ENCODE data around the gene CEP250.
A peak's percentile ranks its signal among the peaks of the same experiment; 100 is the strongest.

Gene CEP250

DNA sequence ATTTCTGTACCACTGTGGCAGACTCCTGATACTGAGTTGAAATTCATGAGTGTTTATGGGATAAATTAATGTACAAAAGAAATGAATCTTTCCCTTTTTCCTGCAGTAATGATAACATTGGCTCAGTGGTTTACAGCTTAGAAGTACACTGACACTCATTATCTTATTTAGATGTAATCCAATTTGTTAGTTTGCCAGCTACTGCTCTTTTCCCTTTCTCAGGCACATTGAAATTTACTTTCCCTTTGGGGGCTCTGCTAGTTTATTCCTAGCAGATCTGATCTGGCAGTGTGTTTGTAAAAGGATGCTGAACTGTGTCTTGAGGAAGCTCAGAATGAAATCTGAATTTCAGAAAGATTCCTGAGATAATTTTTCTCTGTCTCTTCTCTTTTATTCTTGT, 3.0 kb downstream of the CEP250 start:
- in situ Hi-C loops (cut with HindIII; ENCODE audit: low pct_ligation_motif_present, low sequenced_read_pairs), result no loop called here
- no peak for DNase-seq
- Histone ChIP-seq H3K27me3 (replicated peaks) (no peaks in the 10 kb centered on the region), H3K4me3 (ENCODE audit: low read depth, low read length) (no peak overlapping the region), H3K36me3 (replicated peaks) (peaks cover 15% of the 10 kb centered on the region), H3K27ac (no peak overlapping the region)
- TF ChIP-seq, protein P1, sequence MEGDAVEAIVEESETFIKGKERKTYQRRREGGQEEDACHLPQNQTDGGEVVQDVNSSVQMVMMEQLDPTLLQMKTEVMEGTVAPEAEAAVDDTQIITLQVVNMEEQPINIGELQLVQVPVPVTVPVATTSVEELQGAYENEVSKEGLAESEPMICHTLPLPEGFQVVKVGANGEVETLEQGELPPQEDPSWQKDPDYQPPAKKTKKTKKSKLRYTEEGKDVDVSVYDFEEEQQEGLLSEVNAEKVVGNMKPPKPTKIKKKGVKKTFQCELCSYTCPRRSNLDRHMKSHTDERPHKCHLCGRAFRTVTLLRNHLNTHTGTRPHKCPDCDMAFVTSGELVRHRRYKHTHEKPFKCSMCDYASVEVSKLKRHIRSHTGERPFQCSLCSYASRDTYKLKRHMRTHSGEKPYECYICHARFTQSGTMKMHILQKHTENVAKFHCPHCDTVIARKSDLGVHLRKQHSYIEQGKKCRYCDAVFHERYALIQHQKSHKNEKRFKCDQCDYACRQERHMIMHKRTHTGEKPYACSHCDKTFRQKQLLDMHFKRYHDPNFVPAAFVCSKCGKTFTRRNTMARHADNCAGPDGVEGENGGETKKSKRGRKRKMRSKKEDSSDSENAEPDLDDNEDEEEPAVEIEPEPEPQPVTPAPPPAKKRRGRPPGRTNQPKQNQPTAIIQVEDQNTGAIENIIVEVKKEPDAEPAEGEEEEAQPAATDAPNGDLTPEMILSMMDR (IDR thresholded peaks at IDR 0.05; ENCODE audit: low read depth, low read length, missing control alignments), result no peak

- Histone ChIP-seq H3K27ac (no peak overlapping the region), H3K4me3 (ENCODE audit: low read depth, low read length) (no peak overlapping the region), H3K27me3 (replicated peaks) (no peaks in the 10 kb centered on the region), H3K36me3 (replicated peaks) (peaks cover 28% of the 10 kb centered on the region)
- DNase-seq, result no peak
- TF ChIP-seq, protein P1 (IDR thresholded peaks at IDR 0.05; ENCODE audit: low read depth, low read length, missing control alignments), result no peak
- in situ Hi-C loops (cut with HindIII; ENCODE audit: low pct_ligation_motif_present, low sequenced_read_pairs), result no loop called here
Observed at GRCh38 chr20:35461620-35462019, 6.2 kb downstream of the CEP250 start.

- Histone ChIP-seq H3K4me3 (ENCODE audit: low read depth, low read length) (no peak overlapping the region), H3K27ac (no peak overlapping the region), H3K27me3 (replicated peaks) (no peaks in the 10 kb centered on the region), H3K36me3 (replicated peaks) (peaks cover 30% of the 10 kb centered on the region)
- in situ Hi-C loops (cut with HindIII; ENCODE audit: low pct_ligation_motif_present, low sequenced_read_pairs), result no loop called here
- DNase-seq, result no peak
- TF ChIP-seq, protein P1 (IDR thresholded peaks at IDR 0.05; ENCODE audit: low read depth, low read length, missing control alignments), result no peak
Observed at GRCh38 chr20:35462351-35462750, 7.0 kb downstream of the CEP250 start.

DNA sequence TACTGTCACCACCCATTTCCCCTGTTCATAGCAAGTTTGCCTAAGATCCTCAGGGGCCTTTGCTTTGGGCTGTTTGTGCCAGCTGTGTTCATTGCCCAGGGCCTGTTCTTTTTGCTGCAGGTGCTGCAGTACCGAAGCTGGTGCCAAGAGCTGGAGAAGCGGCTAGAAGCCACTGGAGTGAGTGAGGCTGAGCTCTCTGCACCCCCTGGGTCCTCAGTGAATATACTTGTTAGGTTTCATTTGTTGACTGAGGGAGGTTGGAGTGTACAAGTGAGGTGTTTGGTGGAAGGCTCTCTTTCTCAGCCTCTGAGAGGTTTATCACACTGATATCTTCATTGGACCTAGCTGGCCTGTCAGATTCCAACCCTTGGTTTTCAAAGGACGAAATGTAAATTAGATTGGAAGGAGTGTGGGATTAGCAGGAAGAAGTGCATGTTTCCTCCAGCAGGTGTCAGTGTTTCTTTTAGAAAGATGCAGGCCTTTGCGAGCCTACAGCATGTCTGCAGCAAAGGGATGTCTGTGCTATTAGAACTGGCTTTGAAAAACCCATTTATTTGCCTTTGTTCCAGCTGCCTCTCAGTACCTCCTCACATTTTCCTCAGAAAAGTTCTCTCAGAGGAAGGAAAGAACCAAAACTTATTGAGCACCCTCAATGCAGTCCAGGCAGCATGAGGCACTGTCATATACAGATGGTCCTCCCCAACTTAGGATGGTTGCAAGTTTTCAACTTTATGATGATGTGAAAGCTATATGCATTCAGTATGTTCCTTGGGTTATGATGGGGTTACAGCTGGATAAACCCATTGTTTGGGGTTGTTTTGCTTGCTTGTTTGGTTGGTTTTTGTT, 8.3 kb downstream of the CEP250 start:
- TF ChIP-seq, protein P1 (IDR thresholded peaks at IDR 0.05; ENCODE audit: low read depth, low read length, missing control alignments), result peak; percentile 82
- Histone ChIP-seq H3K27me3 (replicated peaks) (no peaks in the 10 kb centered on the region), H3K36me3 (replicated peaks) (peaks cover 41% of the 10 kb centered on the region), H3K27ac (no peak overlapping the region), H3K4me3 (ENCODE audit: low read depth, low read length) (no peak overlapping the region)
- in situ Hi-C loops (cut with HindIII; ENCODE audit: low pct_ligation_motif_present, low sequenced_read_pairs), result no loop called here
- peak; percentile 59 for DNase-seq

DNA sequence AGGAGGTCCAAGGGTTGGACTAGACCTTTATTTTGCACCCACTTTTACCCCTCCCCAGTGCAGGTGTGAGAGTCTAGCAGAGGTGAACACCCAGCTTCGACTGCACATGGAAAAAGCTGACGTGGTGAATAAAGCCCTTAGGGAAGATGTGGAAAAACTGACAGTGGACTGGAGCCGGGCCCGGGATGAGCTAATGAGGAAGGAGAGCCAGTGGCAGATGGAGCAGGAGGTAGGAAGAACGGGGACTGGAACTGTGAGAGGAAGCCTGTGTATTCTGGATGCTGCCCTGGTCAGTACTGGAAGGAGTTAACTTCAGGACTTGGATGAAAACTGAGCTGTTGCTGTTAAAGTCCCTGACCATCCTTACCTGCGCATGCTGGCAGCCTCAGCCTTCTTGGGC, 10.6 kb downstream of the CEP250 start:
- Histone ChIP-seq H3K27ac (no peak overlapping the region), H3K27me3 (replicated peaks) (no peaks in the 10 kb centered on the region), H3K36me3 (replicated peaks) (peaks cover 47% of the 10 kb centered on the region), H3K4me3 (ENCODE audit: low read depth, low read length) (no peak overlapping the region)
- TF ChIP-seq, protein P1 (IDR thresholded peaks at IDR 0.05; ENCODE audit: low read depth, low read length, missing control alignments), result no peak
- in situ Hi-C loops (cut with HindIII; ENCODE audit: low pct_ligation_motif_present, low sequenced_read_pairs), result no loop called here
- DNase-seq, result no peak
